GM20000 (cell line): ENCODE measurements around the gene RHOJ.

Source experiments
- DNase-seq: peaks from one replicate; pipeline ENCODE4 v3.0.0; 2012; ENCODE audit warnings: low spot score
- TF ChIP-seq, protein P1 (sequence below): IDR thresholded peaks from 2 replicates; pipeline ENCODE4 v1.5.1; 2012; ENCODE audit warnings: mild to moderate bottlenecking, control low read depth; ENCODE audit errors: extremely low read depth, missing control alignments

RHOJ gene

DNA sequence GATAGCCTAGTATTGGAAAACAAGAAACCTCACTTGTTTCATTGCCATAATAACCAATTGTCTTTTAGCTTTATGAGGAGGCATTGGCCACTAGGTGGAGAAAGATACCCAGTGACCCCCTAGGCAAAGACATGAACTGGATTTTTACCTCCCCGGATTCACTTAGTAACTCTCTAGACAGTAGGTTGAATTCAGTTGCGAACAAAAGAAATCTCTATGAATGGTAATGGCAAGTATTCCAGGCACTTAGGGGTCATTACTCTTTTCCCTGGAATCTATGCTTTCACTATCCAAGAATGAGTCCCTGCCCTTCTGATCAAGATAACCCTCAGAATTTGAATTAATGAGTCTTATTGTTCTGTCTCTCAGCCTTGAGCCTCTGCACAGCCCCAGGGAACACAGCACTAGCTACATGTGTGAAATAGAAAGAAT lies 29.5 kb upstream of the RHOJ start:
- DNase-seq: peak; percentile 35
- TF ChIP-seq, protein P1, sequence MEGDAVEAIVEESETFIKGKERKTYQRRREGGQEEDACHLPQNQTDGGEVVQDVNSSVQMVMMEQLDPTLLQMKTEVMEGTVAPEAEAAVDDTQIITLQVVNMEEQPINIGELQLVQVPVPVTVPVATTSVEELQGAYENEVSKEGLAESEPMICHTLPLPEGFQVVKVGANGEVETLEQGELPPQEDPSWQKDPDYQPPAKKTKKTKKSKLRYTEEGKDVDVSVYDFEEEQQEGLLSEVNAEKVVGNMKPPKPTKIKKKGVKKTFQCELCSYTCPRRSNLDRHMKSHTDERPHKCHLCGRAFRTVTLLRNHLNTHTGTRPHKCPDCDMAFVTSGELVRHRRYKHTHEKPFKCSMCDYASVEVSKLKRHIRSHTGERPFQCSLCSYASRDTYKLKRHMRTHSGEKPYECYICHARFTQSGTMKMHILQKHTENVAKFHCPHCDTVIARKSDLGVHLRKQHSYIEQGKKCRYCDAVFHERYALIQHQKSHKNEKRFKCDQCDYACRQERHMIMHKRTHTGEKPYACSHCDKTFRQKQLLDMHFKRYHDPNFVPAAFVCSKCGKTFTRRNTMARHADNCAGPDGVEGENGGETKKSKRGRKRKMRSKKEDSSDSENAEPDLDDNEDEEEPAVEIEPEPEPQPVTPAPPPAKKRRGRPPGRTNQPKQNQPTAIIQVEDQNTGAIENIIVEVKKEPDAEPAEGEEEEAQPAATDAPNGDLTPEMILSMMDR: no peak

DNA sequence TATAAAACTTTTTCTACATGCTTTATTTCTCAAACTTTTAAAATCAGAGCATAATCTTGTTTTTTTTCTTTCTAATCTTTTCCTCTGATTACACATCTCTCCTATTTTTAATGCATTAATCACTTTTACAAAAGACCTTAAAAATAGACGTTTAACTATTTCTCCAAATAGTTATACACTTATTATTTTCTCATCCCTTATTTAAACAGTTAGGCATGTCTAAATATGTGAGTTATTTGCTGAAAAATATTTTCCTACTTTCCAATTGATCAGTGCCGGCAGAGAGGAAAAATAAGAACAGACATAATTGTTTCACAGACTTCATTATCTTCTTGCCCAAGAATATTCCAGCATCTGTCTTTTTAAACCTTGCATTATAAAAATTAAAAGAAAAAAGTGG lies 28.7 kb upstream of the RHOJ start:
- DNase-seq: no peak
- TF ChIP-seq, protein P1: no peak

DNA sequence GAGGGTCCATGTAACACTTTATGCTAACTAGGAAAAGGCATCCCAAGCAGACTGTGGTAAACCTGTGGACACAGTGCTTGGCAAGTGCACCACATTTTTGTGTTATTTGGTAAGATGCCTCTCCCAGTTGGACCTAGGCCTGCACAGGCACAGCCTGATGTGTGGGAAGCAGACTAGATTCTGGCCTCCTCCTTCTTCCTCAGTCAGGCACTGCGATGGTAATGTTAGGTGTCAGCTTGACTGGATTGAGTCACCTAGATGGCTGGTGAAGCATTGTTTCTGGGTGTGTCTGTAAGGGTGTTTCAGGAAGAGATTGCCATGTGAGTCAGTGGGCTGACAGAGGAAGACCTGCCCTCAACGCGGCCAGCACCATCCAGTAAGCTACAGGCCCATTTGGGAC lies 25.3 kb upstream of the RHOJ start:
- no peak for DNase-seq
- TF ChIP-seq, protein P1: no peak

DNA sequence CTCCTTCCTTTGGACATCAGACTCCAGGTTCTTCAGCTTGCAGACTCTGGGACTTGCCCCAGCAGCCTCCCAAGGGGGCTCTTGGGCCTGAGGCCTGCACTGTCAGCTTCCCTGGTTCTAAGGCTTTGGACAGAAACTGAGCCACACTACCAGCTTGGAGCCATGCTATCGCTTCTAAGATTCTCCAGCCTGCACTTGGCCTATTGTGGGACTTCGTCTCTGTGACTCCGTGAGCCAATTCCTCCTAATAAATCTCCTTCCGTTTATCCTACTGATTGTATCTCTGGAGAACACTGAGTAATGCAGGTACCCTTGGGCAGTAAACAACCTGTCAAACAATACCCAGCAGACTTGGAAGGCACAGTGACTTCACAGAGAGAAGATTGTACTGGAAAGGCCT lies 24.9 kb upstream of the RHOJ start:
- TF ChIP-seq, protein P1: no peak

DNA sequence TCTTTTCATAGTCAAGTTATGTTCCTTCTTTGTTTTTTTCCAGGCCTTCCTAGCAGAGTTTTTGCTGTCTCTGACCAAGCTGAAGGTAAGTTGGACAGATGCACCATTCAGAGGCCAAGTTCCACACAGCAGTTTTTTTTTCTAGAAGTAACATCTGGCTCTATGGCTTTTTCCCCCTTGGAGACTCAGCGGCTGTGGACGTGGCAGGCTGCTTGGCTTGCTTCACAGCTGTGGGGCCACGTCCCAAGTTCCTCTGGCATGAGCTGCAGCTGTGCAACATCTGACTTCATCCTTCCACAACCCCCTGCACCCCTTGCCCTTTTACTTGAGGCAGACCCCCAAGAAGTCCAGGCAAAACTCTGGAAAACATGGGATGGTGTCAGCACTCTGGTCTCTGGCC lies 24.2 kb upstream of the RHOJ start:
- TF ChIP-seq, protein P1: no peak
- DNase-seq: no peak

More for the DNA sequence above, 24.9 kb upstream of the RHOJ start:
- DNase-seq: no peak

DNA sequence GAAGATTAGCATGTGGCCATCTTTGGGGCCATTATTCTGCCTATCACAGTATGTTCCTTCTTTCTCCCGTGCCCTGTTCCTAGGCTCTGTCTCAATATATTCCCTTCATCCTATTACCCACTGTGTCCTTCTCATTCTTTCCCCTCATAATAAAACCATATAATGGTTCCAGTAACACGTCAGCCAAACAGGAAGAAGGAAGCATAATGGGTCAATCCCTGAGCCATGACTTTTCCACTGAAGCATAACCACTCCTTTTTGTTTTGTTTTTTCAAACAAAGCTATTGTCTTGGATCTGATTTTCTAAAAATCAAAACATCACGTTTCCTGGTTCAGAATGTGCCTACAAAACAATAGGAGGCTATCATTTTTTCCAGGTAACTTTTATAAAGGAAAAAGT lies 21.3 kb upstream of the RHOJ start:
- TF ChIP-seq, protein P1: no peak

DNA sequence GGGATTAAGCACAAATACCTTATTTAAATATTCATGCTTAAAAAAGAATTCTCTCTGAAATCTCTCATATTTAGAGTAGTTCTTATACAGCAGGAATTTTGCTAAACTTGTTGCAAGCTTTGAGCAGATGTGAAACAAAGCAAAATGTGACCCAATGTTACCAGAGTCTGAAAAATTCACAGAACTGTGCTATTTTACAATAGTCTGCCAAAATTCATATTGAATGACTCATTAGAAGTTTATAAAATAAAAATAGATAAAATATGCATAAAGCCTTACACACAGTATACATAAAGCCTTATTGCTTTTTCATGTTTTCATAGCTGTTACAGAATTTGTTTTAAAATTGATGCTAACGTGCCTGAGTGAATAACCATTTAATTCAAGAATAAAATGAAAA lies 17.8 kb upstream of the RHOJ start:
- TF ChIP-seq, protein P1: no peak
- DNase-seq: no peak

More for the DNA sequence above, 21.3 kb upstream of the RHOJ start:
- DNase-seq: no peak
